Measurements from ENCODE around the gene ITPK1. TPM values are rescaled to one million over a fixed set of nuclear protein-coding genes. Genes with fewer than 3 reads are reported as not detected.

ITPK1 gene
- total RNA-seq, 1 experiment from 2014 or later, result 25.9 TPM

DNA sequence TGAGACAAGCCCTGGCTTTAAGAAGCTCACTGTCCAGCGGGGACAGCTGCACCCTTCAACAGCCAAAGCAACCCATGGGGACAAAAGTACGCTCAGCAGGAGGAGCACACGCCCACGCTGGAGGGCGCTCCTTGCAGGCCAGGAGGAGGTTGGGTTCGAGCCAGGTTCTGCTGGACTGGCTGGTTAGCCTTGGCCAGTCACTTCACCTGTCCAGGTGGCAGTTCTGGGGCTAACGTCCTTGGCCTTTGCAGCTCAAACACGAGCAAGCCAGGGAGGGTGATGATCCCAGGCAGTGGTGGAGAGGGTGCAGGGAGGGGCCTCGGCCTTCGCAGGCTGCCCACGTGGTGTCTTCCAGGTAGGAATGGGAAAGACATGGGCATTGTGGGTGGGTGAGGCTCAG is 179.6 kb downstream of the ITPK1 start:
- Histone ChIP-seq H3K9me3 (ENCODE audit: control insufficient read depth, insufficient read depth, low read depth, low read length) (no peaks in the 10 kb centered on the region), H3K27me3 (ENCODE audit: control insufficient read depth, insufficient read depth, low read length) (no peaks in the 10 kb centered on the region), H3K36me3 (ENCODE audit: control insufficient read depth, insufficient read depth, low read length) (no peaks in the 10 kb centered on the region), H3K27ac (ENCODE audit: low read length) (no peak overlapping the region), H3K4me3 (ENCODE audit: low read depth in 2 of 2, low read length in 2 of 2) (no peak overlapping the region), H3K4me1 (ENCODE audit: control insufficient read depth, insufficient read depth, low read length) (no peaks in the 10 kb centered on the region)
- ATAC-seq (no peak), DNase-seq (ENCODE audit: low read depth, low spot score) (no peak)
- in situ Hi-C loops (cut with HindIII; ENCODE audit: low pct_unique_long_range_greater_than_20kb, low sequenced_read_pairs), result no loop called here
- POLR2A ChIA-PET, result no interaction called here
- CTCF ChIA-PET, result interaction anchor here (0.6 kb wide), 1 partner anchor 122 kb away, joined by 3 read pairs; no protein-coding TSS in a partner anchor
- BruUV-seq (replicated peaks), result no TSS peak
- intact Hi-C loops (cut with micrococcal nuclease; ENCODE audit: unreplicated experiment), result no loop called here
- TF ChIP-seq, protein P1, sequence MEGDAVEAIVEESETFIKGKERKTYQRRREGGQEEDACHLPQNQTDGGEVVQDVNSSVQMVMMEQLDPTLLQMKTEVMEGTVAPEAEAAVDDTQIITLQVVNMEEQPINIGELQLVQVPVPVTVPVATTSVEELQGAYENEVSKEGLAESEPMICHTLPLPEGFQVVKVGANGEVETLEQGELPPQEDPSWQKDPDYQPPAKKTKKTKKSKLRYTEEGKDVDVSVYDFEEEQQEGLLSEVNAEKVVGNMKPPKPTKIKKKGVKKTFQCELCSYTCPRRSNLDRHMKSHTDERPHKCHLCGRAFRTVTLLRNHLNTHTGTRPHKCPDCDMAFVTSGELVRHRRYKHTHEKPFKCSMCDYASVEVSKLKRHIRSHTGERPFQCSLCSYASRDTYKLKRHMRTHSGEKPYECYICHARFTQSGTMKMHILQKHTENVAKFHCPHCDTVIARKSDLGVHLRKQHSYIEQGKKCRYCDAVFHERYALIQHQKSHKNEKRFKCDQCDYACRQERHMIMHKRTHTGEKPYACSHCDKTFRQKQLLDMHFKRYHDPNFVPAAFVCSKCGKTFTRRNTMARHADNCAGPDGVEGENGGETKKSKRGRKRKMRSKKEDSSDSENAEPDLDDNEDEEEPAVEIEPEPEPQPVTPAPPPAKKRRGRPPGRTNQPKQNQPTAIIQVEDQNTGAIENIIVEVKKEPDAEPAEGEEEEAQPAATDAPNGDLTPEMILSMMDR (IDR thresholded peaks at IDR 0.05), result no peak
- TF ChIP-seq SIN3A (IDR thresholded peaks at IDR 0.05; ENCODE audit: borderline replicate concordance, insufficient read depth, low read depth, low read length) (no peak), POLR2AphosphoS5 (IDR thresholded peaks at IDR 0.05; ENCODE audit: low read depth, low read length) (no peak), TCF7L2 (IDR thresholded peaks at IDR 0.05; ENCODE audit: low read depth, low read length) (no peak)
- TF ChIP-seq, protein P2, sequence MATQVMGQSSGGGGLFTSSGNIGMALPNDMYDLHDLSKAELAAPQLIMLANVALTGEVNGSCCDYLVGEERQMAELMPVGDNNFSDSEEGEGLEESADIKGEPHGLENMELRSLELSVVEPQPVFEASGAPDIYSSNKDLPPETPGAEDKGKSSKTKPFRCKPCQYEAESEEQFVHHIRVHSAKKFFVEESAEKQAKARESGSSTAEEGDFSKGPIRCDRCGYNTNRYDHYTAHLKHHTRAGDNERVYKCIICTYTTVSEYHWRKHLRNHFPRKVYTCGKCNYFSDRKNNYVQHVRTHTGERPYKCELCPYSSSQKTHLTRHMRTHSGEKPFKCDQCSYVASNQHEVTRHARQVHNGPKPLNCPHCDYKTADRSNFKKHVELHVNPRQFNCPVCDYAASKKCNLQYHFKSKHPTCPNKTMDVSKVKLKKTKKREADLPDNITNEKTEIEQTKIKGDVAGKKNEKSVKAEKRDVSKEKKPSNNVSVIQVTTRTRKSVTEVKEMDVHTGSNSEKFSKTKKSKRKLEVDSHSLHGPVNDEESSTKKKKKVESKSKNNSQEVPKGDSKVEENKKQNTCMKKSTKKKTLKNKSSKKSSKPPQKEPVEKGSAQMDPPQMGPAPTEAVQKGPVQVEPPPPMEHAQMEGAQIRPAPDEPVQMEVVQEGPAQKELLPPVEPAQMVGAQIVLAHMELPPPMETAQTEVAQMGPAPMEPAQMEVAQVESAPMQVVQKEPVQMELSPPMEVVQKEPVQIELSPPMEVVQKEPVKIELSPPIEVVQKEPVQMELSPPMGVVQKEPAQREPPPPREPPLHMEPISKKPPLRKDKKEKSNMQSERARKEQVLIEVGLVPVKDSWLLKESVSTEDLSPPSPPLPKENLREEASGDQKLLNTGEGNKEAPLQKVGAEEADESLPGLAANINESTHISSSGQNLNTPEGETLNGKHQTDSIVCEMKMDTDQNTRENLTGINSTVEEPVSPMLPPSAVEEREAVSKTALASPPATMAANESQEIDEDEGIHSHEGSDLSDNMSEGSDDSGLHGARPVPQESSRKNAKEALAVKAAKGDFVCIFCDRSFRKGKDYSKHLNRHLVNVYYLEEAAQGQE (IDR thresholded peaks at IDR 0.05; ENCODE audit: insufficient read depth in 1 of 2, low read depth in 2 of 2, low read length in 1 of 2), result no peak

DNA sequence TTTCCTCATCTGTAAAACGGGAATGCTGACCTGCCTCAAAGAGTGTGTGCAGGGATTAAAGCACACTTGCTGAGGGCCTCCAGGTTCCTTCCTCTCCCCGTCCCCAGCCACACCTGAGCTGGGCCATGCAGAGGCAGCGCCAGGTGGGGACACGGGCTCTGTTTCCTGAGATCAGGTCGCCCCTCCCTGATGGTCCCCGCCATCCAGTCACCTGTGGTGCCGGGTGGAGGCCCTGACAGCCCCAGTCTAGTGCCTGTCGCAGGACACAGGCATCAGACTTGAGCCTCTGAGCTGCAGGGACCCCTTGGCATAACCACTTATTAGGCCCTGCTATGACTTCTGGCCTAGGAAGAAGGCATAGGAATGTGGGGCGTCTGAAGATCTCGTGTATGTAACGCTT is 180.3 kb downstream of the ITPK1 start:
- Histone ChIP-seq H3K36me3 (ENCODE audit: control insufficient read depth, insufficient read depth, low read length) (no peaks in the 10 kb centered on the region), H3K4me1 (ENCODE audit: control insufficient read depth, insufficient read depth, low read length) (no peaks in the 10 kb centered on the region), H3K27ac (ENCODE audit: low read length) (no peak overlapping the region), H3K27me3 (ENCODE audit: control insufficient read depth, insufficient read depth, low read length) (no peaks in the 10 kb centered on the region), H3K9me3 (ENCODE audit: control insufficient read depth, insufficient read depth, low read depth, low read length) (no peaks in the 10 kb centered on the region), H3K4me3 (ENCODE audit: low read depth in 2 of 2, low read length in 2 of 2) (no peak overlapping the region)
- ATAC-seq, result no peak
- CTCF ChIA-PET, result no interaction called here
- no TSS peak for BruUV-seq (replicated peaks)
- intact Hi-C loops (cut with micrococcal nuclease; ENCODE audit: unreplicated experiment), result no loop called here
- TF ChIP-seq TCF7L2 (IDR thresholded peaks at IDR 0.05; ENCODE audit: low read depth, low read length) (no peak), POLR2AphosphoS5 (IDR thresholded peaks at IDR 0.05; ENCODE audit: low read depth, low read length) (no peak), SIN3A (IDR thresholded peaks at IDR 0.05; ENCODE audit: borderline replicate concordance, insufficient read depth, low read depth, low read length) (no peak)
- TF ChIP-seq, protein P2 (IDR thresholded peaks at IDR 0.05; ENCODE audit: insufficient read depth in 1 of 2, low read depth in 2 of 2, low read length in 1 of 2), result no peak
- TF ChIP-seq, protein P1 (IDR thresholded peaks at IDR 0.05), result no peak
- in situ Hi-C loops (cut with HindIII; ENCODE audit: low pct_unique_long_range_greater_than_20kb, low sequenced_read_pairs), result no loop called here
- no peak for DNase-seq (ENCODE audit: low read depth, low spot score)
- POLR2A ChIA-PET, result no interaction called here

All from Panc1 (cell line).